Measurements from ENCODE around the gene MYOM3. TPM values are rescaled to one million over a fixed set of nuclear protein-coding genes. Genes with fewer than 3 reads are reported as not detected.

Gene MYOM3
- total RNA-seq, 3 donors from 2014 or later (not counting 1 experiment from before 2014, with no cell fraction given), result 0.08 TPM; not detected in 2

GRCh38 chr1:24110642-24111261, 1.2 kb downstream of the MYOM3 start:
- 92% methylated on average over 14 of the region's 14 CpGs for WGBS (ENCODE audit: insufficient coverage)
- DNase-seq (no peak), ATAC-seq (no peak)
- H3K4me1 Mint-ChIP-seq, result peaks cover 0 to 15% of the 10 kb centered on the region in 2 donors
- TF ChIP-seq, protein P1, sequence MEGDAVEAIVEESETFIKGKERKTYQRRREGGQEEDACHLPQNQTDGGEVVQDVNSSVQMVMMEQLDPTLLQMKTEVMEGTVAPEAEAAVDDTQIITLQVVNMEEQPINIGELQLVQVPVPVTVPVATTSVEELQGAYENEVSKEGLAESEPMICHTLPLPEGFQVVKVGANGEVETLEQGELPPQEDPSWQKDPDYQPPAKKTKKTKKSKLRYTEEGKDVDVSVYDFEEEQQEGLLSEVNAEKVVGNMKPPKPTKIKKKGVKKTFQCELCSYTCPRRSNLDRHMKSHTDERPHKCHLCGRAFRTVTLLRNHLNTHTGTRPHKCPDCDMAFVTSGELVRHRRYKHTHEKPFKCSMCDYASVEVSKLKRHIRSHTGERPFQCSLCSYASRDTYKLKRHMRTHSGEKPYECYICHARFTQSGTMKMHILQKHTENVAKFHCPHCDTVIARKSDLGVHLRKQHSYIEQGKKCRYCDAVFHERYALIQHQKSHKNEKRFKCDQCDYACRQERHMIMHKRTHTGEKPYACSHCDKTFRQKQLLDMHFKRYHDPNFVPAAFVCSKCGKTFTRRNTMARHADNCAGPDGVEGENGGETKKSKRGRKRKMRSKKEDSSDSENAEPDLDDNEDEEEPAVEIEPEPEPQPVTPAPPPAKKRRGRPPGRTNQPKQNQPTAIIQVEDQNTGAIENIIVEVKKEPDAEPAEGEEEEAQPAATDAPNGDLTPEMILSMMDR (IDR thresholded peaks at IDR 0.05), result no peak
- Histone ChIP-seq H3K9me3 (ENCODE audit: control insufficient read depth, insufficient read depth, low read length) (no peaks in the 10 kb centered on the region), H3K27ac (ENCODE audit: low read length) (no peak overlapping the region), H3K27me3 (ENCODE audit: control insufficient read depth, insufficient read depth, low read length) (no peaks in the 10 kb centered on the region), H3K4me1 (ENCODE audit: control insufficient read depth, insufficient read depth, low read length) (peaks cover 7% of the 10 kb centered on the region), H3K4me3 (ENCODE audit: low read length) (no peak overlapping the region), H3K36me3 (ENCODE audit: control insufficient read depth, insufficient read depth, low read length) (no peaks in the 10 kb centered on the region)
- H3K27me3 Mint-ChIP-seq (ENCODE audit: low read depth in 2 of 2), result peaks cover 7 to 13% of the 10 kb centered on the region in 2 donors
- no peak overlapping the region for H3K4me3 Mint-ChIP-seq
- H3K27ac Mint-ChIP-seq, result no peak overlapping the region
- no peaks in the 10 kb centered on the region for H3K36me3 Mint-ChIP-seq
- intact Hi-C loops (cut with micrococcal nuclease), result no loop called here
- H3K9me3 Mint-ChIP-seq, result no peaks in the 10 kb centered on the region

- Mint-ChIP-seq H3K4me1 (peaks cover 0 to 15% of the 10 kb centered on the region in 2 donors), H3K36me3 (no peaks in the 10 kb centered on the region), H3K4me3 (no peak overlapping the region), H3K27ac (no peak overlapping the region), H3K9me3 (no peaks in the 10 kb centered on the region), H3K27me3 (ENCODE audit: low read depth in 2 of 2) (peaks cover 7 to 13% of the 10 kb centered on the region in 2 donors)
- H3K4me1 ChIP-seq (ENCODE audit: control insufficient read depth, insufficient read depth, low read length), result peaks cover 7% of the 10 kb centered on the region
- TF ChIP-seq, protein P1 (IDR thresholded peaks at IDR 0.05), result no peak
- intact Hi-C loops (cut with micrococcal nuclease), result no loop called here
- no peak overlapping the region for H3K27ac ChIP-seq (ENCODE audit: low read length)
- 89% methylated on average over 15 of the region's 15 CpGs for WGBS (ENCODE audit: insufficient coverage)
- H3K4me3 ChIP-seq (ENCODE audit: low read length), result no peak overlapping the region
- ATAC-seq (no peak), DNase-seq (no peak)
- H3K9me3 ChIP-seq (ENCODE audit: control insufficient read depth, insufficient read depth, low read length), result no peaks in the 10 kb centered on the region
- no peaks in the 10 kb centered on the region for H3K27me3 ChIP-seq (ENCODE audit: control insufficient read depth, insufficient read depth, low read length)
- no peaks in the 10 kb centered on the region for H3K36me3 ChIP-seq (ENCODE audit: control insufficient read depth, insufficient read depth, low read length)
Observed at GRCh38 chr1:24109686-24110475, 2.1 kb downstream of the MYOM3 start.

DNA sequence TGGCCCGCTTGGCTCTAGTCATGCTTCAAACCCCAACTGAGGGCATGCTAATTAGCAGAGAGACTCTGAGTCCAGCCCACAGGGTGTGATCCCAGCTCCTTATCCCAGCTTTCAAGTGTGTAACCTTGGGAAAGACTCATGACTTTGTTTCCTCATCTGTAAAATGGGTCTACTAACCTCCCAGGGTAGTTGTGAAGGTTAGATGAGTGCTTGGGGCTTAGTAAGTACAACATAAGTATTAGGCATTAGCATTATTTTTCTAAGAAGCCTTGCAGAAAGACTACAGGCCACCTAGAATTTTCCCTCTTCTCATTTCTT, 2.8 kb downstream of the MYOM3 start:
- peaks cover 6 to 13% of the 10 kb centered on the region in 2 donors for H3K27me3 Mint-ChIP-seq (ENCODE audit: low read depth in 2 of 2)

More for the DNA sequence above, 2.8 kb downstream of the MYOM3 start:
- intact Hi-C loops (cut with micrococcal nuclease), result no loop called here
- no peak for DNase-seq
- no peak for ATAC-seq
- peaks cover 0 to 15% of the 10 kb centered on the region in 2 donors for H3K4me1 Mint-ChIP-seq
- no peaks in the 10 kb centered on the region for H3K9me3 ChIP-seq (ENCODE audit: control insufficient read depth, insufficient read depth, low read length)
- TF ChIP-seq, protein P1 (IDR thresholded peaks at IDR 0.05), result no peak
- no peak overlapping the region for H3K4me3 Mint-ChIP-seq
- peaks cover 7% of the 10 kb centered on the region for H3K4me1 ChIP-seq (ENCODE audit: control insufficient read depth, insufficient read depth, low read length)
- H3K27me3 ChIP-seq (ENCODE audit: control insufficient read depth, insufficient read depth, low read length), result no peaks in the 10 kb centered on the region
- 100% methylated on average over 1 of the region's 1 CpG for WGBS (ENCODE audit: insufficient coverage)
- H3K27ac ChIP-seq (ENCODE audit: low read length), result no peak overlapping the region
- no peak overlapping the region for H3K27ac Mint-ChIP-seq
- no peaks in the 10 kb centered on the region for H3K36me3 Mint-ChIP-seq
- no peaks in the 10 kb centered on the region for H3K9me3 Mint-ChIP-seq
- no peak overlapping the region for H3K4me3 ChIP-seq (ENCODE audit: low read length)
- no peaks in the 10 kb centered on the region for H3K36me3 ChIP-seq (ENCODE audit: control insufficient read depth, insufficient read depth, low read length)
